Measurements from ENCODE around the gene DGKD.

DGKD gene

DNA sequence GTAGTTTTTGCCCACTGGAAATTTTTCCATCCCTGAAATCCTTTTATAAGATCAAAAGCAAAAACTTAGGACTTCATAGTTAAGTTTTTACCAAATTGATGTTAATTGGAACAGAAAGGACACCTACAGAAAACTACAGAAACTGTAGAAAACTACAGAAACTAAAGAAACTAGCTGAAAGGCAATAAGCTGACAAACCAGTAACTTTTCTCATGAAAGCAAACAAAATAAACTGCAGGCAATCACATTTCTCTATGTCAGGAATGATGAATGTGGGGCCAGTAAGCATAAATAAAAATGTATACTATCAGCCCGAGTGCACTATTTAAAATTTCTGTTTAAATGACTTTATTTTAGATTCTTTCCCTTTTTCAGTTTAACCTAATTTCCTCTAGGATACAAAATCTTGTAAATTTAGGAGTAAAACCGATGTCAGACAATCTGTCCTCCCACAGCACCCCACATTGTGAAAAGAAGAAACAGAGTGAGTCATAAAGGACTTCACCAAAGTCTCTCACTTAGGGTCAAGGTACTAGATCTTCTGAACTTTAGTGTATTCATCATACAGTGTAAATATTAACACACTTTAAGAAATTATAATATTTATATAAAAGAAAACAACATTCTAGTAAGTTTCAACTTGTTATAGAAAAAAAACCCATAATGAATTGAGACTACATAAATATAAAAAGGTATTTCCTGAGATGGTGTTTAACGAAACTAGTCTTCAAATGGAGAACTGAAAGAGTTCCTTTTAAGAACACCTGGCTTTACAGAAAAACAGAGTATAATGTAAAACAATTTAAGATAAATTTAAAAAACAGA is 165.7 kb downstream of the DGKD start:
- DNase-seq, result no peak
